OCI-LY1 (cell line): ENCODE measurements around the gene PNMA1.

ENCODE experiments used
- CTCF ChIP-seq: fragments of 200-600 bp; sonication (generic), shearing (Covaris generic); IDR thresholded peaks from 2 replicates; pipeline ENCODE4 v1.5.1; 2017; ENCODE audit warnings: mild to moderate bottlenecking, antibody characterized with exemption, low read length, moderate library complexity, mixed read lengths
- EZH2 ChIP-seq: fragments of 200-600 bp; sonication (generic), shearing (Covaris generic); IDR thresholded peaks from 2 replicates; pipeline ENCODE4 v1.8.0; 2017; ENCODE audit warnings: borderline replicate concordance, mixed run types, mild to moderate bottlenecking, antibody characterized with exemption, low read length, moderate library complexity, mixed read lengths

GRCh38 chr14:73700325-73700724 is 13.9 kb downstream of the PNMA1 start:
- TF ChIP-seq CTCF (no peak), EZH2 (no peak)
